HepG2 (cell line): ENCODE measurements around the gene CD164L2. TPM values are rescaled to one million over a fixed set of nuclear protein-coding genes. Genes with fewer than 3 reads are reported as not detected.
A peak's percentile ranks its signal among the peaks of the same experiment; 100 is the strongest.

ENCODE experiments used
- DMAP1 ChIP-seq: IDR thresholded peaks from 2 replicates; pipeline ENCODE4 v1.6.1; 2016
- HOXD1 ChIP-seq: sonication (generic); formaldehyde crosslinking; IDR thresholded peaks from 2 replicates; pipeline ENCODE4 v1.5.0; 2020; ENCODE audit warnings: missing genetic modification reagents
- MAX ChIP-seq: IDR thresholded peaks from 2 replicates; pipeline ENCODE4 v1.6.1; 2012; ENCODE audit warnings: inconsistent platforms
- MTA1 ChIP-seq: sonication (generic); formaldehyde crosslinking; IDR thresholded peaks from 2 replicates; pipeline ENCODE4 v1.4.0; 2020; ENCODE audit warnings: missing genetic modification reagents, mild to moderate bottlenecking, borderline replicate concordance
- RFX5 ChIP-seq: IDR thresholded peaks from 2 replicates; pipeline ENCODE4 v1.6.1; 2011; ENCODE audit warnings: low read depth, low read length, improper control_type of control experiment
- SIN3A ChIP-seq: IDR thresholded peaks from 2 replicates; pipeline ENCODE4 v1.6.1; 2011; ENCODE audit warnings: low read depth, mild to moderate bottlenecking, control low read depth, low read length, borderline replicate concordance
- SKIL ChIP-seq: sonication (generic); formaldehyde crosslinking; IDR thresholded peaks from 2 replicates; pipeline ENCODE4 v1.8.0; 2022; ENCODE audit warnings: missing genetic modification reagents, mild to moderate bottlenecking, moderate library complexity, borderline replicate concordance
- TFE3 ChIP-seq: IDR thresholded peaks from 2 replicates; pipeline ENCODE4 v1.6.1; 2016
- XBP1 ChIP-seq: sonication (generic); formaldehyde crosslinking; IDR thresholded peaks from 2 replicates; pipeline ENCODE4 v1.5.0; 2020; ENCODE audit warnings: missing genetic modification reagents
- ZBTB39 ChIP-seq: sonication (generic); formaldehyde crosslinking; IDR thresholded peaks from 2 replicates; pipeline ENCODE4 v1.5.0; 2020; ENCODE audit warnings: missing genetic modification reagents
- ZNF160 ChIP-seq: sonication (generic); formaldehyde crosslinking; IDR thresholded peaks from 2 replicates; pipeline ENCODE4 v1.8.0; 2022; ENCODE audit warnings: mild to moderate bottlenecking, inconsistent platforms, missing genetic modification reagents
- ZNF317 ChIP-seq: sonication (generic); formaldehyde crosslinking; IDR thresholded peaks from 2 replicates; pipeline ENCODE4 v1.5.0; 2020; ENCODE audit warnings: mild to moderate bottlenecking, missing genetic modification reagents
- ZNF44 ChIP-seq: sonication (generic); formaldehyde crosslinking; IDR thresholded peaks from 2 replicates; pipeline ENCODE4 v1.5.1; 2020; ENCODE audit warnings: mild to moderate bottlenecking, missing genetic modification reagents
- ZNF484 ChIP-seq: sonication (generic); formaldehyde crosslinking; IDR thresholded peaks from 2 replicates; pipeline ENCODE4 v1.5.1; 2020; ENCODE audit warnings: mild to moderate bottlenecking, low read depth, missing genetic modification reagents, borderline replicate concordance
- ZNF550 ChIP-seq: sonication (generic); formaldehyde crosslinking; IDR thresholded peaks from 2 replicates; pipeline ENCODE4 v1.4.0; 2020; ENCODE audit warnings: mild to moderate bottlenecking, missing genetic modification reagents, borderline replicate concordance
- ZNF605 ChIP-seq: sonication (generic); formaldehyde crosslinking; IDR thresholded peaks from 2 replicates; pipeline ENCODE4 v1.8.0; 2022; ENCODE audit warnings: mild to moderate bottlenecking, missing genetic modification reagents
- ZNF784 ChIP-seq: sonication (generic); formaldehyde crosslinking; IDR thresholded peaks from 2 replicates; pipeline ENCODE4 v1.5.1; 2020; ENCODE audit warnings: missing genetic modification reagents, mild to moderate bottlenecking, borderline replicate concordance
- ZNF788 ChIP-seq: sonication (generic); formaldehyde crosslinking; IDR thresholded peaks from 2 replicates; pipeline ENCODE4 v1.5.0; 2020; ENCODE audit warnings: mild to moderate bottlenecking, missing genetic modification reagents, borderline replicate concordance
- ZNF800 ChIP-seq: sonication (generic); formaldehyde crosslinking; IDR thresholded peaks from 2 replicates; pipeline ENCODE4 v1.4.0; 2020; ENCODE audit warnings: missing genetic modification reagents
- polyA plus RNA-seq, 8 experiments: library from polyadenylated mRNA; depleted of rRNA in 3 of 8; stranded (reverse) in 7 of 8; unstranded in 1 of 8; fragments of >200 nt; fragmentation: Illumina TruSeq in 4 of 8; extraction: Trizol in 4 of 8; gene quantifications; 2 replicates each; pipeline versions ENCODE4 v1.2.1 to v1.2.3, GENCODE V29; 2011 to 2016; ENCODE audit warnings: low read depth in 4 of 8, missing spikeins in 1 of 8, mixed read lengths in 1 of 8; ENCODE audit not compliant: insufficient read depth in 1 of 8
- total RNA-seq, 5 experiments: library from RNA; depleted of rRNA; stranded (reverse); fragments of >200 nt; fragmentation: Illumina TruSeq; extraction: Trizol; gene quantifications; 2 replicates each; pipeline ENCODE4 v1.2.3, GENCODE V29; 2016; ENCODE audit warnings: low read depth in 1 of 5

The CD164L2 gene
- total and polyA plus RNA-seq, 2 of the 13 experiments (the other 11 are each of a cell fraction or from before 2014, with no cell fraction given) = not detected

- TF ChIP-seq HOXD1 (CRISPR knock-in tag) (0 out of 2 replicates have a peak, but pooled peaks have one; percentile 24), ZNF160 (no peak), XBP1 (CRISPR knock-in tag) (no peak), TFE3 (0 out of 2 replicates have a peak, but pooled peaks have one; percentile 28), SKIL (CRISPR knock-in tag) (0 out of 2 replicates have a peak, but pooled peaks have one; percentile 6), DMAP1 (CRISPR knock-in tag) (peak; percentile 74), ZNF788 (CRISPR knock-in tag) (peak; percentile 68), RFX5 (no peak), ZNF317 (CRISPR knock-in tag) (0 out of 2 replicates have a peak, but pooled peaks have one; percentile 48), ZNF784 (peak; percentile 21; the same call in 1 of the 2 replicates), MAX (peak; percentile 50; the same call in 1 of the 2 replicates), ZNF605 (peak; percentile 49; the same call in 1 of the 2 replicates), ZNF44 (CRISPR knock-in tag) (0 out of 2 replicates have a peak, but pooled peaks have one; percentile 17), ZNF484 (no peak), ZBTB39 (CRISPR knock-in tag) (0 out of 2 replicates have a peak, but pooled peaks have one; percentile 7), ZNF800 (CRISPR knock-in tag) (no peak), ZNF550 (CRISPR knock-in tag) (no peak), SIN3A (peak; percentile 35; the same call in 1 of the 2 replicates), MTA1 (CRISPR knock-in tag) (no peak; the same call in 1 of the 2 replicates)
Observed at GRCh38 chr1:27342778-27343638, 40.1 kb downstream of the CD164L2 start (continued).
